Measurements from ENCODE around the gene IPO9.
"Not testable (repeated sequence)": the region's sequence is repeated elsewhere in the genome, so short reads cannot be mapped to it uniquely, and the experiment has no call there.

The IPO9 gene

DNA sequence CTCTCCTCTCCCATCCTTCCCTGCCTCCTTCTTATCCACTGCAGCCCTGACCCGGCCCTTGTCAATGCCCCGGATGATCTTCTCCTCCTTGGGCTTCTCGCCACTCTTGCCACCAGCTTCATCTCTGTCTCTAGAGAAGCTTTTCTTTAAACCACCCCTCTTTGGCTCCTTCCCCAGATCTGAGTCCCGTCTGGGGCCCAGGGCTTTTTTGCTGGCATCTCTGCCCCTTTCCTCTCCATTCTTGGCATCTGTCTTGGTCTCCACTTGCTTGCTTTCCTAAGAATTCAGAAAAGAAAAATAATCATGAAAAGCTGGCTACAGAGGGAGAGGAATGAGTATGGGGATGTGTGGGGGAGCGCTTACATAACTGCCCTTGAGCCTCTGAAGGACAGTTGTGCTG, 71.5 kb downstream of the IPO9 start:
- no peak for DNase-seq

- DNase-seq = not testable (repeated sequence)
Measured at GRCh38 chr1:201901036-201901435, 72.1 kb downstream of the IPO9 start.

GRCh38 chr1:201902198-201902597, 73.2 kb downstream of the IPO9 start:
- no peak for DNase-seq

DNA sequence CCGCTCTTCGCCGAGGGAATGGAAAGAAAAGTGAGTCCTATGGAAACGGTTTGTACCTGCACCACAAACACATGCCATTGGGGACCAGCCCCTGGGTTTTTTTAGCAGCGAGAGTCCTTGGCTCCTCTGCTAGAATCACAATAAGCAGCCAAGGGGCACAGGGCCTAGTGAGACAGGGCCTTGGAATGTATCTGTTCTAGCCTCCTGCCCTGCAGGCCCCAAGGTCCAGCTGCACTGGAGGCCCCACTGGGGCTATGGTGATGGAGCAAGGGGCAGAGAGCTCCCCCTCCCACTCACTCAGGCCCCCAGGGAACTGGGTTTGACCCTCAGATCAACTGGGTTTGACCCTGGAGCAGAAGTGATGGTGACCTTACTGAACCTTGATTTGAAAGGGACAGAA, 74.2 kb downstream of the IPO9 start:
- no peak for DNase-seq

DNA sequence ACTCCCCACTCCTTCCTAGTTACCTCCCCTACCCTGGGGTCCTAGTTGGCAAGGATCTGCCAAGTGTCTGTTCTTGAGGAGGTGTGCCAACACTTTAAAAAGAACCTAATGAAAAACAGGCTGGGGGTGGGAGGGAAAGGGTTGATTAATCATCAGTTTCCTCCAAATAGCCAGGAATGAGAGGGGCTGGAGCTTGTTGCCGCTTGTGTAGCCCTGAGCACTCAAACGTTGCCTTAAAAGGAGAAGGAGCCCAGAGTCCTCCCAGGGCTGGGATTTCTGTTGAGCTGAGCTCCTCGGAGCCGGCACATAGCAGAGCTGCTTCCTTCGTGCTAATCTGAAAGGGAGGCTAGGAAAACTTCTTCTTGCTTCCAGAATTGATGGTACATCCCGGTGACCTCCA, 75.6 kb downstream of the IPO9 start:
- DNase-seq = peak in 5 of 56 donors; percentile 12 to 37 (median 15)

DNA sequence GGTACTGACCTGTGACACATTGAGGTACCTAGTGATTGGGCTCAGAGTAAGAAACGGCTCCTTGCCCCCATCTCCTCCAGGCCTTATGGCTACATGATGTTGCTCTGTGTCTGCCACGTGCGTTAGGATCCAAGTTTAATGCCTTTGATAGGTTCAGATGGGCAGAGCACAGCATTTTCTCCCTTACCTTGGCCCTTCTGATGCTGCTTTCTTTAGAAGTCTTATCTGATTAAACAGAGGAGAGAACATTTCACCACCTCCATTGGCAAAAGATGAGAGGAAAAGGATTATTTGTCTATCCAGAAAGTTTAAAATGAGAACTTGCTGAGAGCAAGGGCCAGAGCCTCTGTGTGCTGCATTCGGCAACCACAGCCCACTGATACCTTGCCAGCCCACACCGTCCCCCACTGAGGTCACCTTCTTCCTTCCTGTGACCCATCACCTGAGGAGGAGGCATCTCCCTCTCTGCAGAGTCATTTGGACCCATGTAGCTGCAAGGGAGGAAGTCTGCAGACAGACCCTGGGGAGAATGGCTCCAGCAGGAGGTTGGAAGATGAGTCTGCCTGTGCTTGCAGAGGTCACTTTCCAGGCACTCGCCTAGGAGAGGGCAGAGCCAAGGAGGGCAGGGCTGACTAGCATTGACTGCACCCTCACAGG, 76.4 kb downstream of the IPO9 start:
- DNase-seq = no peak

- no peak for DNase-seq
Measured at GRCh38 chr1:201906336-201906735, 77.4 kb downstream of the IPO9 start.

DNA sequence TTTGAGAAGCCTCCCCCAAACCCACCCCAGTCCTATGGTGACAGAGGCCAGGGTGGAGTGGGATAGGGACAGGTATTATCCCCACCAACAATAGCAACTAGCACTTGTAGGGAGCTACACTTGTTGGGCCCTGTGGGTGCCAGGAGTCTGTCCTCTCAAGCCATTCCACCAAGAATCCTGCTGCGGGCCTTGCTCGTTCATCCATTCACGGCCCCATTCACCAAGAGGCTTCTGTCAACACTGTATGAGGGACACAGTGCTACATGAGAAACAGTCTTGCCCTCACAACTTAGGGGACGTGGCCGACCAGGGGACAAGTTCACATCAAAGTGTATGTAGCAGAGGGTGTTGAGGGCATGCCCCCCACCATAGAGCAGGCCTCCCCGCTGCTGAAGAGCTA, 78.7 kb downstream of the IPO9 start:
- DNase-seq = no peak

- DNase-seq = no peak
Measured at GRCh38 chr1:201911826-201912571, 83.0 kb downstream of the IPO9 start.

DNA sequence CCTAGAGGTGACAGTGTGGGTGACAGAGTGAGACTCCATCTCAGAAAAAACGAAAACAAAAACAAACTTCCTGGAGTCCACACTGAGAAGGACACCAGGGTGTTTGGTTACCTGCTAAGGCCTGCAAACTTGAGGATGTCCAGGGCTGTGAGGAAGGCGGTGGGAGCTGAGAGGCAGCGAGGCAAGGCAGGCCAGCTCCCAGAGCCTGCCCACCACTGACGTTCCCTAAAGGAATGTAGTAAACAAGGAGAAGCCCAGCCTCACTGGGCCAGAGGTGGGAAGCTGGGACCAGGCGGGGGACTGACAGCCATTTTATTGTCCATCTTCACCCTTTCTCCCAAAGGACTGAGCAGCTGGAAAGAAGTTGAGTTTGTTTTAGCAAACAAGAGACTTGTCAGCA, 83.9 kb downstream of the IPO9 start:
- DNase-seq = no peak

GRCh38 chr1:201914456-201915235, 85.7 kb downstream of the IPO9 start:
- no peak for DNase-seq

DNA sequence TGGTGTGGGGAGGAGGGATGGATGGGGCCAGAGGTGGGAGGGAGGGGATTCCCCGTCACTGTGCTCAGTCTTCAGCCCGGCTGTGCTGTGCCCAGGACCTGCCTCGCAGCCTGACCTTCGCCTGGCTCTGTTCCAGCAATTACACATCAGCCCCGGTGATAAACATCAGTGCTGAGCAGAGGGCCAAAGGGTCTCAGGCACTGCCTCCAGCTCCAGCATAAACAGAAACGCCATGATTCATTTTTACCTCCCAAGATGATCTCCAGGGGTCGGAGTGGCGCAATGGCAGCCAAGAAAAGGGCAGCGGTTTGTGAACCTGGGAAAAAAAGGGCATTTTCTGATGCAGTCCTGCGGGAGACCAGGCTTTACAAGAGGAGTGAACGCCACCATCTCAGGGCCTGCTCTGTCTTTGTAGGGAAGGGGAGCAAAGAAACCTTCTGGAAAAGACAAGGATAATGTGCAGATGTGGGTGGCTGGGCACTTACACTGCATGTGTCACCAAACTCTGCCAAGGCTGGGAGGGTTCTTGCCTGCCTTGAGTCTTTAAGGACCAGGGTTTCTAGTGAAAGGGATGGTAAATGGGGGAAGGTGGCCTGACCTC, 87.8 kb downstream of the IPO9 start:
- peak in 1 of 56 donors; percentile 41 for DNase-seq

DNA sequence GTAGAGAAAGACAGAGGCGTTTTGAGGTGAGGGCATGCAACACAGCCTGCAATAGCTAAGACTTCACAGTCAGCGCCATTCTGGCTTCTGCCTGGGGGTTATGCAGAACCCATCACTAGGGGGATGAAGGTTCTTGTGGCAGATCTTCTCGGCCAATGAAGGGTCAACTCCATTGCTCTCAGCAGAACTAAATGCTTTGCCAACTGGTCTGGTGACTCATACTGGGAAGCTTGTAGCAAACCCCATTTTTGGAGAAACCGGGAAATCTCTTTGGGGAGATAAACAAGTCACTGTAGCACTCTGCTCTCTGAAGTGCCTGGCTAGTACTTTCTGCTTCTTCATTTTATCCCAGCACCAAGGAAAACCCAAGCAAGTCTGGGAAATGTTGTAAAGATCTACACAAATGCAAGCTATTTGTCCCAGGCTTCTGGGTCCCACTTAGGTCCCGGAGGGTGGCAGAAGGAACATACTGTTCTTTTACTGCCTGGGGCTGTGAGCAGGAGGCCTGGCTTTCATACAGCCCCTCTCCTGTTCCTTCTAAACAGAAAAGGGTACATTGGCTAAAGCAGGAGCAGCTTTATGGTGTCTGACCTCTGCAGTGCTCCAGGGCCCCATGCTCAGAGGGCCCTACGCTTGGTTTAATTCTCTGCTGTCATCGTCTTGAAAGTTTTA, 88.5 kb downstream of the IPO9 start:
- no peak for DNase-seq

DNA sequence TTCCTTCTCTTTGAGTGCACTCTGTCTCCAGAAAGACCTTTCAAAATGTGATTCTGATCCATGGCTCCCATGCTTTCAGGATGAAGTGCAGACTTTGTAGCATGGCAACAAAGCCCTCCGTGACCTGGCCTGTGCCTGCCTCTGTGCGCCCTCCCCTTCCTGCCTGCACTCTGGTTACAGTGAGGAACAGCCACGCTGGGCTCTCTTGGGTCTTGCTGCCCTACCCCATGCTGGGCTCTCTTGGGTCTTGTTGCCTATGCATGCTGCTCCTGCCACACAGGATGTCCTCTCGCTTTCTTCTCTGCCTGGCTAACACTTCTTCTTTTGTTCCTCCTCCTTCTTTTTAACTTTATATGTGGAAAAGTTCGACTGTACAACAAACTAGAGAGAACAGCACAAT, 89.4 kb downstream of the IPO9 start:
- no peak for DNase-seq

DNA sequence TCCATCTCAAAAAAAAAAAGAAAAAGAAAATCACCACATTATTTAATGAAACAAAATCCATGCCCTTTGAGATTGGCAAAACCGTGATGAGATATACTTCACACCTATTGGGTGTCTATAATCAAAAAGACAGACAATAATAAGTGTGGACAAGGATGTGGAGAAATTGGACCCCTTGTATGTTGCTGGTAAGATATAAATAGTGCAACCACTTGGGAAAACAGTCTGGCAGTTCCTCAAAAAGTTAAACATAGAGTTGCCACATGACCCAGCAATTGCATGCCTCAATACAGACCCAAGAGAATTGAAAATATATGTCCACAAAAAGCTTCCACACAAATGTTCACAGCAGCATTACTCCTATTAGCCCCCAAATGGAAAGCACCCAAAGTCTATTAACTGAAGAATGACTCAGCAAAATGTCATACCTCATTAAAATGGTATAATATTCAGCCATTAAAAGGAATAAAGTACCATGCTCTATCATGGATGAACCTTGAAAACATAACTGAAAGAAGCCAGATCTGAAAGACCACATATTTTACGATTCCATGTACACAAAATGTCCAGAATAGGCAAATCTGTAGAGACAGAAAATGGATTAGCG, 93.1 kb downstream of the IPO9 start:
- DNase-seq = no peak

GRCh38 chr1:201925301-201925567, 96.3 kb downstream of the IPO9 start:
- DNase-seq = no peak

DNA sequence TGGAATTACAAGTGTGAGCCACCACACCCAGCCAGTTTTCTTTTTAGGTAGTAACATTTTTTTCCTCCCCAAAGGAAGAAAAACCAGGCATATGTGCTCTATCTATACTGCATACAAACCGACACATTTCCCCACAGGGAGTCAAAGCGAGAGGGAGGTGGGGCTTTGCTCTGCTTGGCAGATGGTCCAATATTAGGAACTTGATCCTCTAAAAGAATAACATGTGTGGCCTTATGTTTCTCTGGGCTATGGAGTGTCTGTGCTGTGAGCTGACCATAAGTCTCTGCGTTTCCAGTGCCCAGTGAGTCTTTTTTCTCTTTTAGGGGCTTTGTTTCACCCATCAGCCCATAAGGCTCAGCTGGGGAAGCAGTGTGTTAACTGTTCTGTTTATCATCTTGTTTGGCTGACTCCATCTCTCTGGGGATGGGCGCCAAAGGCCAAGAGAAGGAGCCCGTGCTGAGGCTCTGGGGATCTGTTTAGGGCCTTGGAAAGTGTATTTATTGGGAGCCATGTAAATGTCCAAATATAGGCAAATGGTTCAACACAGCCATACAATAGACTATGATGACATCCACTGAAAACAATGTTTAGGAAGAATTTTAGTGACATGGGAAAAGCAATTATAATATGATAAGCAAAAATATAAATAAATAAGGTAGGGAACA, 97.2 kb downstream of the IPO9 start:
- DNase-seq = no peak

- DNase-seq = no peak
Measured at GRCh38 chr1:201928266-201928665, 99.3 kb downstream of the IPO9 start.

GRCh38 chr1:201930137-201930536, 101.2 kb downstream of the IPO9 start:
- no peak for DNase-seq

DNA sequence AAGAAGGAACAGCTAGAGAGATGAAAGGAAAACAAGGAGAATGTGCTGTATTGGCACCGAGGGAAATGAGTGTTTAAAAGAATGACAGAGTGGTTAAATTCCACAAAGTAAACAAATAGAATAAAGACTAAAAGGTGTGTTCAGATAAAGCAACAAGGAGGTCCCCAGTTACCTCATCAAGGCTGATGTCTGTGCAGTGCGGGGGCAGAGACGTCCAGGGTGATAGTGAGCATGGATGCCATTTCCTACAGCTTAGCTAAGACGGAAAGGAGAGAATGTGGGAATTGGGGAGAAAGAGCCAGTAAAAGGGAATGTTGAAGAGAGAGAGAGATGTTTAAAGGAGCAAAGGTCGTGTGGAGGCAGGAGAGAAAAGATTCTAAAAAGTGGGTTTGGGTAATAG, 101.8 kb downstream of the IPO9 start:
- DNase-seq = no peak

Measured in amygdala (tissue), 56 donors.